Measurements from ENCODE around the gene MAP7D2.

The MAP7D2 gene

GRCh38 chrX:20124964-20125363, 8.3 kb upstream of the MAP7D2 start:
- no peak for DNase-seq (ENCODE audit: insufficient read length, low spot score)
- no peak for TF ChIP-seq PAX5 (IDR thresholded peaks at IDR 0.05; ENCODE audit: insufficient read depth, low read length, severe bottlenecking)
- TF ChIP-seq POU2F2 (IDR thresholded peaks at IDR 0.05; ENCODE audit: low read depth, low read length), result no peak
- no peak for TF ChIP-seq TAF1 (IDR thresholded peaks at IDR 0.05; ENCODE audit: low read depth, low read length)
- no peak for TF ChIP-seq SPI1 (IDR thresholded peaks at IDR 0.05; ENCODE audit: low read depth, low read length)
- TF ChIP-seq POLR2AphosphoS5 (IDR thresholded peaks at IDR 0.05; ENCODE audit: low read depth, low read length), result no peak
- TF ChIP-seq POLR2A (IDR thresholded peaks at IDR 0.05; ENCODE audit: low read depth, low read length), result no peak
- FAIRE-seq, result no peak

DNA sequence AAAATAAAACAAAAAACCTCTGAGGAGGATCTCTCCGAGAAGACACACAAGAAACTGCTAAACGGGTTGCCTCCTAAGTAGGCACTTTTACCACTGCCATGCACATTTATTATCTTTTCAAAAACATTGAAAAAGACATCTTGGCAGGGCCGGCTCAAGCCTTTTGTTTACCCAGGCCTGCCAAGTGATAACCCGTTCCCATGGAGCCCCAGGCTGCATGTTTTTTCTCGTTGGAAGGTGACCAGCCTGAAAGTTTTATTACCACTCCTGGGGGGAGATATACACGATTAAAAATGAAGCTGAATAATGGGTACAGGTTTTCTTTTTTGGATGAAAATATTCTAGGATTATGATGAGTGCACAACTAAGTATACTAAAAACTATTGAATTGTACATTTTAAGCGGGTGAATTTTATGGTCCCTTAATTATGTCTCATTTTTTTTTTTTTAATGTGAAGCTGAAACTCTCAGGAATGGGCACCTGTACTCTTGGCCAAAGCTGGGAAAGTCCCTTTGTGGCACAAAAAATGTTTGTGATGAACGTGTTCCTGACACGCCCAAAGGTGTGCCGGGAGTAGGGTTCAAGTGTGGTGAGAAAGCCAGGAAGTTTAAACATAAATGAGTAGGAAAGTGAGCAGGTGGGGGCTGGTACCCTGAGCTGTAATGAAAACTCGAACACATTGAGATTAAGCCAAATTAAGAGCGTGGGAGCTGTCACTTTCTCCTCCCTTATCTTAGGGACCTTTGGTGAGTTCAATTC, 1.5 kb upstream of the MAP7D2 start:
- DNase-seq (ENCODE audit: insufficient read length, low spot score), result no peak
- no peak for FAIRE-seq
- TF ChIP-seq SPI1 (IDR thresholded peaks at IDR 0.05; ENCODE audit: low read depth, low read length) (no peak), PAX5 (IDR thresholded peaks at IDR 0.05; ENCODE audit: insufficient read depth, low read length, severe bottlenecking) (no peak), POU2F2 (IDR thresholded peaks at IDR 0.05; ENCODE audit: low read depth, low read length) (no peak), POLR2AphosphoS5 (IDR thresholded peaks at IDR 0.05; ENCODE audit: low read depth, low read length) (no peak), POLR2A (IDR thresholded peaks at IDR 0.05; ENCODE audit: low read depth, low read length) (no peak), TAF1 (IDR thresholded peaks at IDR 0.05; ENCODE audit: low read depth, low read length) (no peak)

GRCh38 chrX:20116087-20116576, 575 bp downstream of the MAP7D2 start:
- DNase-seq (ENCODE audit: insufficient read length, low spot score), result no peak
- no peak for TF ChIP-seq TAF1 (IDR thresholded peaks at IDR 0.05; ENCODE audit: low read depth, low read length)
- no peak for TF ChIP-seq POLR2AphosphoS5 (IDR thresholded peaks at IDR 0.05; ENCODE audit: low read depth, low read length)
- TF ChIP-seq SPI1 (IDR thresholded peaks at IDR 0.05; ENCODE audit: low read depth, low read length), result no peak
- TF ChIP-seq PAX5 (IDR thresholded peaks at IDR 0.05; ENCODE audit: insufficient read depth, low read length, severe bottlenecking), result no peak
- TF ChIP-seq POLR2A (IDR thresholded peaks at IDR 0.05; ENCODE audit: low read depth, low read length), result no peak
- no peak for TF ChIP-seq POU2F2 (IDR thresholded peaks at IDR 0.05; ENCODE audit: low read depth, low read length)
- no peak for FAIRE-seq

DNA sequence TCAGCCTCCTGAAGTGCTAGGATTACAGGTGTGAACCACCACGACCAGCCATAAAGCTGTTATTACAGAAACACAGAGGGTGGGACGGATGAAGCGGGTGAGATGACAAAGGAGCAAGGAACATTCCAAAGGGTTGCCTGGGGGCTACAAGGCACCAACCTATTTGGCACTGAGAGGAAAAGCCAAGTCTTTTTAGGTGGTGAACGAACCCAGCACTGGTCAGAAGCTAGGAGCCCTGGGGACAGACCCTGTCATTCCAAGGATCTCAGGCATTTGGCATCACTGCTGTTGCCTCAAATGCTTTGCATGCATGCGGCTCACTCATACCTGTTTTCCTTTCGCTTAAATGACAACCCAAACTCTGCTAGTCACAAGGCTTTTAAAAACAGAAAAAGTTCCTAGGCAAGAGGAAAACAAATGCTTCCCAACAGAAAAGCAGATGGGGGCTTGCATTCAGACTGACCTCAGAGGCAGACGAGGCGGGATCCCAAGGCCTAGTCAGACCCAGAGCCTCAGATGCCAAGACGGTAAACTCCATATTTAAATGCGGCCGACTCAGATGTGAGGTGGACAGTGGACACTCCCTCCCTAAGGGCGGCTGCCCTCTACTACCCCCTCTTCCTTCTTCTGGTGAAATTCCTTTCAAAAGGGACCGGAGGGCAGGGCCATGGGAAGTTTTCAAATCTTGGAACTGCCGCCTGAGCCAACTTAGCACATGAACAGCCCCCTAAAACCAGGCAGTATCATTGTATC, 4.5 kb downstream of the MAP7D2 start:
- FAIRE-seq, result no peak
- TF ChIP-seq SPI1 (IDR thresholded peaks at IDR 0.05; ENCODE audit: low read depth, low read length), result no peak
- no peak for TF ChIP-seq POLR2AphosphoS5 (IDR thresholded peaks at IDR 0.05; ENCODE audit: low read depth, low read length)
- no peak for TF ChIP-seq POU2F2 (IDR thresholded peaks at IDR 0.05; ENCODE audit: low read depth, low read length)
- TF ChIP-seq PAX5 (IDR thresholded peaks at IDR 0.05; ENCODE audit: insufficient read depth, low read length, severe bottlenecking), result no peak
- TF ChIP-seq POLR2A (IDR thresholded peaks at IDR 0.05; ENCODE audit: low read depth, low read length), result no peak
- TF ChIP-seq TAF1 (IDR thresholded peaks at IDR 0.05; ENCODE audit: low read depth, low read length), result no peak
- no peak for DNase-seq (ENCODE audit: insufficient read length, low spot score)

DNA sequence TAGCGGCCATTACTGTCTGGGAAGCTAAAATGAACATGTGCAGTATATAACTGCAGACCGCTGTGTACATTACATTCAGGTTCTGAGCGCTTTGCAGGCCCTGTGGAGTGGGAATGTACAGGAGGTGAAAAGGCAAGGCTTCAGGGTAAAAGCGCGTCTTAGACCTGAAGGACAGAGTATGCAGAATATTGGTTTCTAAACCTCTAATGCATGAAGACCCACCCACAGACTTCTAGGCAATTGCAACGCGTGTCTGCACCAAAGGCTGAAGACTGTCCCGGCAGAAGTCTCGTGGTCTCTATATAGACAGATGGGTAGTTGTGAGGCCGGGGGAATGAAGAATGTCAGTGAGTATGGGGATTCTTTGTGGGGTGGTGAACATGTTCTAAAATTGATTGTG, 5.4 kb downstream of the MAP7D2 start:
- DNase-seq (ENCODE audit: insufficient read length, low spot score) (no peak), FAIRE-seq (no peak)
- TF ChIP-seq TAF1 (IDR thresholded peaks at IDR 0.05; ENCODE audit: low read depth, low read length) (no peak), POLR2A (IDR thresholded peaks at IDR 0.05; ENCODE audit: low read depth, low read length) (no peak), SPI1 (IDR thresholded peaks at IDR 0.05; ENCODE audit: low read depth, low read length) (no peak), PAX5 (IDR thresholded peaks at IDR 0.05; ENCODE audit: insufficient read depth, low read length, severe bottlenecking) (no peak), POU2F2 (IDR thresholded peaks at IDR 0.05; ENCODE audit: low read depth, low read length) (no peak), POLR2AphosphoS5 (IDR thresholded peaks at IDR 0.05; ENCODE audit: low read depth, low read length) (no peak)

DNA sequence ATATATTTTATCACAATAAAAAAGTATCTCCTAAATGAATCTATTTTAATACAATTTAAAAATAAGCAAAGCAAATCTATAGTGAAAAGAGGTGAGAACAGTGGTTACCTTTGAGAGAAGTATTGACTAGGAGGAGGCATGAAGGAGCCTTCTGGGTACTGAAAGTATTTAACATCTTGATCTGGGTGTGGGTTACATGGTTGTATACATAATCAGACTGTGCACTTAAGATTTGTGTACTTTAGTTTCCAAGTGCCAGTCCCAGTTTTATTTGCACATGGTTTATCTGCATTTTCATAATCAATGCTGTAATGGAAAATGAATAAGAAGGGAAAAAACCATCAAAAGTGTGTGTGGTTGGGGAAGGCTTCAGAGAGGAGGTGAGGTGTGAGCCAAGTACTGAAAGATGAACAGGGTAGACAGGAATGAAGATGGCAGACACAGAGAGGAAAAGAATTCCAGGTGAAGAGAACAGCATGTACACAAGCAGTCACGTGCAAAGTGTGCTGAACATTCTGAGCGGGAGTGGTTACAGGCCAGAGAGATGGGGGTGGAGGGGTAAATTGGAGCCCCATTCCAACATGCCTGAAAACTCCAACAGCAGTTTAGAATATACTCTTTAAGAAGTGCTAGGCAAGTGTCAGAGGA, 14.6 kb downstream of the MAP7D2 start:
- TF ChIP-seq POLR2A (IDR thresholded peaks at IDR 0.05; ENCODE audit: low read depth, low read length) (no peak), SPI1 (IDR thresholded peaks at IDR 0.05; ENCODE audit: low read depth, low read length) (no peak), TAF1 (IDR thresholded peaks at IDR 0.05; ENCODE audit: low read depth, low read length) (no peak)
- DNase-seq (ENCODE audit: insufficient read length, low spot score) (no peak), FAIRE-seq (no peak)

DNA sequence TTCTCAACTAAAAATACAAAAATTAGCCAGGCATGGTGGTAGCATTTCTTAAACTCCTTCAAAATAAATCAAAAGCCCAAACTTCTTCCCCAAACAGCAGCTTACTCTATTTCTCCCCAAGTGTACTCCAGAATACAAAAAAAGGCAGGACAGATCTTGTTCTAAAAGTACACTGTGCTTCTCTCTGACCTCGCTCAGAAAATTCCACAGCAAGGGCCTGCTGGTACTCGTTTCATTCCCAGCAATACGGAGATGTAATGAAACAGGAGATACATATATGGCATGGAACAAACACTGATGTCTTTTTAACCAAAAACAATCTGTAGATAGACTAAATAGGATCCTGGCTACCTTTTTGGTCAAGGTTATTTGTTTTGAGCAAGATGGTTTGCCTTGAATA, 25.2 kb downstream of the MAP7D2 start:
- TF ChIP-seq TAF1 (IDR thresholded peaks at IDR 0.05; ENCODE audit: low read depth, low read length) (no peak), SPI1 (IDR thresholded peaks at IDR 0.05; ENCODE audit: low read depth, low read length) (no peak), POLR2AphosphoS5 (IDR thresholded peaks at IDR 0.05; ENCODE audit: low read depth, low read length) (no peak), PAX5 (IDR thresholded peaks at IDR 0.05; ENCODE audit: insufficient read depth, low read length, severe bottlenecking) (no peak), POLR2A (IDR thresholded peaks at IDR 0.05; ENCODE audit: low read depth, low read length) (no peak), POU2F2 (IDR thresholded peaks at IDR 0.05; ENCODE audit: low read depth, low read length) (no peak)
- FAIRE-seq (no peak), DNase-seq (ENCODE audit: insufficient read length, low spot score) (no peak)

- TF ChIP-seq POLR2A (IDR thresholded peaks at IDR 0.05; ENCODE audit: low read depth, low read length) (no peak), TAF1 (IDR thresholded peaks at IDR 0.05; ENCODE audit: low read depth, low read length) (no peak), POLR2AphosphoS5 (IDR thresholded peaks at IDR 0.05; ENCODE audit: low read depth, low read length) (no peak)
- DNase-seq (ENCODE audit: insufficient read length, low spot score) (no peak), FAIRE-seq (no peak)
Observed at GRCh38 chrX:20089845-20090244, 26.9 kb downstream of the MAP7D2 start.

DNA sequence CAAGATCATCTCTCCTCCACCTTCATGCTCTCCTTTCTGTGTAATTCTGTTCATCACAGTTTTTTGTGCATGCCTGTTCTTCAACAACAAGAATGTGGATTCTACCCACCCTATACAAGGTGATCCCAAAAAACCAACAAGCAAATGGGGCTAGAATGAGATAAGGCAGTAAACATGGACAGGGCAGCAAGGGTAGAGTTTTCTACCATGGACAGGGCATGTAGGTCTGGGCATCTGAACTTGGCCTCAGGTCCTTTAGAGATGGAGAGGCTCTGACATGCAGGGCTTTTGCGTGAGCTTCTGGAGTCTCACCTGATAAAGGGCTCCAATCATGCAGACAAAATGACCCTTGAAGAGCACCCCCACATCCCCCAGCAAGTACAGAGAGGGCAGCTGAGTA, 36.4 kb downstream of the MAP7D2 start:
- DNase-seq (ENCODE audit: insufficient read length, low spot score), result no peak
- FAIRE-seq, result no peak
- TF ChIP-seq SPI1 (IDR thresholded peaks at IDR 0.05; ENCODE audit: low read depth, low read length) (no peak), PAX5 (IDR thresholded peaks at IDR 0.05; ENCODE audit: insufficient read depth, low read length, severe bottlenecking) (no peak), POLR2A (IDR thresholded peaks at IDR 0.05; ENCODE audit: low read depth, low read length) (no peak), POU2F2 (IDR thresholded peaks at IDR 0.05; ENCODE audit: low read depth, low read length) (no peak), POLR2AphosphoS5 (IDR thresholded peaks at IDR 0.05; ENCODE audit: low read depth, low read length) (no peak), TAF1 (IDR thresholded peaks at IDR 0.05; ENCODE audit: low read depth, low read length) (no peak)
